Neural cell (in vitro differentiated cells): ENCODE results near the gene UBFD1. TPM values are rescaled to one million over a fixed set of nuclear protein-coding genes. Genes with fewer than 3 reads are reported as not detected.

Experiments
- H2AFZ ChIP-seq: fragments of 200-600, 300-800 bp; sonication (generic), shearing (Covaris generic); 2 replicates; pipeline ENCODE4 v1.6.0; 2014; ENCODE audit warnings: low read depth, mild to moderate bottlenecking, antibody characterized with exemption, low read length, moderate library complexity
- H3F3A ChIP-seq: fragments of 200-600 bp; shearing (Covaris generic); 2 replicates; pipeline ENCODE4 v1.6.1; 2016; ENCODE audit warnings: mild to moderate bottlenecking, moderate library complexity, mixed read lengths, antibody characterized with exemption, low read length; ENCODE audit not compliant: insufficient read depth, poor library complexity, severe bottlenecking
- H3K27ac ChIP-seq: fragments of 200-600, 300-800 bp; sonication (generic), shearing (Covaris generic); 2 replicates; pipeline ENCODE4 v1.5.1; 2014; ENCODE audit warnings: mild to moderate bottlenecking, low read length, moderate library complexity
- H3K27me3 ChIP-seq: fragments of 300-800, 200-600 bp; sonication (generic), shearing (Covaris generic); 2 replicates; pipeline ENCODE4 v1.6.0; 2014; ENCODE audit warnings: mild to moderate bottlenecking, low read depth, low read length, moderate library complexity; ENCODE audit not compliant: insufficient read depth
- H3K36me3 ChIP-seq: fragments of 300-800, 200-600 bp; sonication (generic), shearing (Covaris generic); 2 replicates; pipeline ENCODE4 v1.5.1; 2014; ENCODE audit warnings: mild to moderate bottlenecking, antibody characterized with exemption, low read length, moderate library complexity; ENCODE audit not compliant: insufficient read depth
- H3K4me2 ChIP-seq: fragments of 300-800, 200-600 bp; sonication (generic), shearing (Covaris generic); 2 replicates; pipeline ENCODE4 v1.6.0; 2014; ENCODE audit warnings: mild to moderate bottlenecking, low read length
- H3K4me3 ChIP-seq: fragments of 300-800, 200-600 bp; sonication (generic), shearing (Covaris generic); 2 replicates; pipeline ENCODE4 v1.5.1; 2014; ENCODE audit warnings: mild to moderate bottlenecking, low read length, moderate library complexity
- H3K79me2 ChIP-seq: fragments of 200-600 bp; shearing (Covaris generic); replicated peaks from 2 replicates; pipeline ENCODE4 v1.6.0; 2014; ENCODE audit warnings: mild to moderate bottlenecking, low read length, moderate library complexity; ENCODE audit not compliant: insufficient read depth
- H3K9ac ChIP-seq: fragments of 300-800, 200-600 bp; sonication (generic), shearing (Covaris generic); 2 replicates; pipeline ENCODE4 v1.6.1; 2016; ENCODE audit warnings: mild to moderate bottlenecking, low read length, mixed read lengths
- H3K9me2 ChIP-seq: fragments of 200-600 bp; shearing (Covaris generic); 2 replicates; pipeline ENCODE4 v1.6.1; 2016; ENCODE audit warnings: mild to moderate bottlenecking, low read length, mixed read lengths; ENCODE audit not compliant: insufficient read depth
- H3K9me3 ChIP-seq: fragments of 200-600, 300-800 bp; sonication (generic), shearing (Covaris generic); 2 replicates; pipeline ENCODE4 v1.6.1; 2016; ENCODE audit warnings: mild to moderate bottlenecking, mixed run types, low read length, moderate library complexity, mixed read lengths
- H4K20me1 ChIP-seq: fragments of 200-600 bp; shearing (Covaris generic); 2 replicates; pipeline ENCODE4 v1.6.1; 2016; ENCODE audit warnings: mild to moderate bottlenecking, mixed run types; ENCODE audit not compliant: insufficient read depth
- EP300 ChIP-seq: fragments of 450-650 bp; conservative IDR thresholded peaks from 2 replicates; pipeline ENCODE4 v1.6.1; 2014; ENCODE audit warnings: antibody characterized with exemption, mild to moderate bottlenecking, moderate library complexity; ENCODE audit not compliant: poor library complexity, severe bottlenecking
- EZH2 ChIP-seq: fragments of 200-600, 300-800 bp; shearing (Covaris generic), sonication (generic); IDR thresholded peaks from 2 replicates; pipeline ENCODE4 v1.6.1; 2014; ENCODE audit warnings: antibody characterized with exemption, low read length, borderline replicate concordance, mild to moderate bottlenecking; ENCODE audit not compliant: insufficient read depth, poor library complexity, severe bottlenecking
- MXI1 ChIP-seq: fragments of 450-650 bp; conservative IDR thresholded peaks from 2 replicates; pipeline ENCODE4 v1.6.1; 2014; ENCODE audit warnings: antibody characterized with exemption, mild to moderate bottlenecking; ENCODE audit not compliant: poor library complexity, severe bottlenecking
- POLR2AphosphoS5 ChIP-seq: IDR thresholded peaks from 2 replicates; pipeline ENCODE4 v1.6.1; 2012
- RAD21 ChIP-seq: fragments of 450-650 bp; conservative IDR thresholded peaks from 2 replicates; pipeline ENCODE4 v1.6.1; 2014; ENCODE audit warnings: antibody characterized with exemption, mild to moderate bottlenecking, moderate library complexity
- SMC3 ChIP-seq: fragments of 450-650 bp; conservative IDR thresholded peaks from 2 replicates; pipeline ENCODE4 v1.6.1; 2014; ENCODE audit warnings: antibody characterized with exemption, mild to moderate bottlenecking, moderate library complexity; ENCODE audit not compliant: poor library complexity
- TAF1 ChIP-seq: IDR thresholded peaks from 2 replicates; pipeline ENCODE4 v1.6.1; 2012; ENCODE audit warnings: low read depth
- polyA plus RNA-seq: library from polyadenylated mRNA; depleted of rRNA; stranded (reverse); fragments of >200 nt; gene quantifications from 2 replicates; pipeline ENCODE4 v1.2.3, GENCODE V29; 2014
- TF ChIP-seq, protein P1 (sequence below): IDR thresholded peaks from 2 replicates; pipeline ENCODE4 v1.6.1; 2012; ENCODE audit warnings: borderline replicate concordance
- TF ChIP-seq, protein P2 (sequence below): fragments of 450-650 bp; IDR thresholded peaks from 2 replicates; pipeline ENCODE4 v1.5.1; 2014; ENCODE audit warnings: antibody characterized with exemption, mild to moderate bottlenecking, moderate library complexity; ENCODE audit not compliant: poor library complexity, severe bottlenecking

Gene UBFD1
- polyA plus RNA-seq, 1 donor from 2014 or later = 94.3 TPM

DNA sequence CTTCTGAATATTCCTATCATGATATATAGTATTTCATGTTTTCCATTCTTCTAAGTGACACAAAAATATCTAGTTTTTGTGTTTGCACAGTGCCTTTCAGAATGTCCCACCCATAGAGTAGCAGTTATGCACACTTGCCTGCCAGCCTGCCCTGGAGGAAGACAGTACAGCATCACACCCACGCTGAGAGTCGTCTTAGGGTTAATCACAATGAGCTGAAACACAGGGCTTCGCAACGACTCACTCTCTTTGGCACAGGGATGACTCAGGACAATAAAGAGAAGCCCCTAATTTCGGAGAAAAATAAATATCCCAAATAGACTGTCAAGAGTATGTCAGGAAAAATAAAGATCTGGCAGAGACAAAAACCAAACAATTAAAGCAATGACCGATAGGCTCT, 50.2 kb downstream of the UBFD1 start:
- H4K20me1 ChIP-seq = no peaks in the 10 kb centered on the region
- H3K4me2 ChIP-seq = no peak overlapping the region
- H3K9me2 ChIP-seq = no peaks in the 10 kb centered on the region
- H3K4me3 ChIP-seq = no peak overlapping the region
- no peaks in the 10 kb centered on the region for H3K36me3 ChIP-seq
- H2AFZ ChIP-seq = no peak overlapping the region
- no peaks in the 10 kb centered on the region for H3K27me3 ChIP-seq
- no peaks in the 10 kb centered on the region for H3F3A ChIP-seq
- no peak overlapping the region for H3K9ac ChIP-seq
- no peak overlapping the region for H3K27ac ChIP-seq
- H3K79me2 ChIP-seq = no peaks in the 10 kb centered on the region
- TF ChIP-seq MXI1 (no peak), EP300 (no peak), EZH2 (no peak), SMC3 (no peak), POLR2AphosphoS5 (no peak), RAD21 (no peak), TAF1 (no peak)
- TF ChIP-seq, protein P1, sequence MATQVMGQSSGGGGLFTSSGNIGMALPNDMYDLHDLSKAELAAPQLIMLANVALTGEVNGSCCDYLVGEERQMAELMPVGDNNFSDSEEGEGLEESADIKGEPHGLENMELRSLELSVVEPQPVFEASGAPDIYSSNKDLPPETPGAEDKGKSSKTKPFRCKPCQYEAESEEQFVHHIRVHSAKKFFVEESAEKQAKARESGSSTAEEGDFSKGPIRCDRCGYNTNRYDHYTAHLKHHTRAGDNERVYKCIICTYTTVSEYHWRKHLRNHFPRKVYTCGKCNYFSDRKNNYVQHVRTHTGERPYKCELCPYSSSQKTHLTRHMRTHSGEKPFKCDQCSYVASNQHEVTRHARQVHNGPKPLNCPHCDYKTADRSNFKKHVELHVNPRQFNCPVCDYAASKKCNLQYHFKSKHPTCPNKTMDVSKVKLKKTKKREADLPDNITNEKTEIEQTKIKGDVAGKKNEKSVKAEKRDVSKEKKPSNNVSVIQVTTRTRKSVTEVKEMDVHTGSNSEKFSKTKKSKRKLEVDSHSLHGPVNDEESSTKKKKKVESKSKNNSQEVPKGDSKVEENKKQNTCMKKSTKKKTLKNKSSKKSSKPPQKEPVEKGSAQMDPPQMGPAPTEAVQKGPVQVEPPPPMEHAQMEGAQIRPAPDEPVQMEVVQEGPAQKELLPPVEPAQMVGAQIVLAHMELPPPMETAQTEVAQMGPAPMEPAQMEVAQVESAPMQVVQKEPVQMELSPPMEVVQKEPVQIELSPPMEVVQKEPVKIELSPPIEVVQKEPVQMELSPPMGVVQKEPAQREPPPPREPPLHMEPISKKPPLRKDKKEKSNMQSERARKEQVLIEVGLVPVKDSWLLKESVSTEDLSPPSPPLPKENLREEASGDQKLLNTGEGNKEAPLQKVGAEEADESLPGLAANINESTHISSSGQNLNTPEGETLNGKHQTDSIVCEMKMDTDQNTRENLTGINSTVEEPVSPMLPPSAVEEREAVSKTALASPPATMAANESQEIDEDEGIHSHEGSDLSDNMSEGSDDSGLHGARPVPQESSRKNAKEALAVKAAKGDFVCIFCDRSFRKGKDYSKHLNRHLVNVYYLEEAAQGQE = no peak
- TF ChIP-seq, protein P2, sequence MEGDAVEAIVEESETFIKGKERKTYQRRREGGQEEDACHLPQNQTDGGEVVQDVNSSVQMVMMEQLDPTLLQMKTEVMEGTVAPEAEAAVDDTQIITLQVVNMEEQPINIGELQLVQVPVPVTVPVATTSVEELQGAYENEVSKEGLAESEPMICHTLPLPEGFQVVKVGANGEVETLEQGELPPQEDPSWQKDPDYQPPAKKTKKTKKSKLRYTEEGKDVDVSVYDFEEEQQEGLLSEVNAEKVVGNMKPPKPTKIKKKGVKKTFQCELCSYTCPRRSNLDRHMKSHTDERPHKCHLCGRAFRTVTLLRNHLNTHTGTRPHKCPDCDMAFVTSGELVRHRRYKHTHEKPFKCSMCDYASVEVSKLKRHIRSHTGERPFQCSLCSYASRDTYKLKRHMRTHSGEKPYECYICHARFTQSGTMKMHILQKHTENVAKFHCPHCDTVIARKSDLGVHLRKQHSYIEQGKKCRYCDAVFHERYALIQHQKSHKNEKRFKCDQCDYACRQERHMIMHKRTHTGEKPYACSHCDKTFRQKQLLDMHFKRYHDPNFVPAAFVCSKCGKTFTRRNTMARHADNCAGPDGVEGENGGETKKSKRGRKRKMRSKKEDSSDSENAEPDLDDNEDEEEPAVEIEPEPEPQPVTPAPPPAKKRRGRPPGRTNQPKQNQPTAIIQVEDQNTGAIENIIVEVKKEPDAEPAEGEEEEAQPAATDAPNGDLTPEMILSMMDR = no peak
- H3K9me3 ChIP-seq = no peaks in the 10 kb centered on the region

- TF ChIP-seq MXI1 (no peak), EZH2 (no peak), POLR2AphosphoS5 (no peak), RAD21 (no peak), EP300 (no peak), TAF1 (no peak)
- TF ChIP-seq, protein P1 = no peak
- TF ChIP-seq, protein P2 = no peak
- H3K27me3 ChIP-seq = no peaks in the 10 kb centered on the region
- H3K9me2 ChIP-seq = no peaks in the 10 kb centered on the region
- H3K27ac ChIP-seq = no peak overlapping the region
- H4K20me1 ChIP-seq = no peaks in the 10 kb centered on the region
- H3K36me3 ChIP-seq = no peaks in the 10 kb centered on the region
- H3K79me2 ChIP-seq = no peaks in the 10 kb centered on the region
- H2AFZ ChIP-seq = no peak overlapping the region
- H3K4me3 ChIP-seq = no peak overlapping the region
- no peak overlapping the region for H3K4me2 ChIP-seq
- H3F3A ChIP-seq = no peaks in the 10 kb centered on the region
- H3K9ac ChIP-seq = no peak overlapping the region
- no peaks in the 10 kb centered on the region for H3K9me3 ChIP-seq
These were observed 50.7 kb downstream of the UBFD1 start for GRCh38 chr16:23608194-23608593.
